GM19468 (cell line): ENCODE measurements around the gene SLC25A48.

Source experiments
- ATAC-seq: cut with Tn5 transposase; IDR thresholded peaks from one replicate; pipeline ENCODE4 v1.9.1; 2021; ENCODE audit warnings: mild to moderate bottlenecking, moderate library complexity, moderate number of reproducible peaks; ENCODE audit not compliant: unreplicated experiment; ENCODE audit errors: extremely low read depth

Gene SLC25A48

DNA sequence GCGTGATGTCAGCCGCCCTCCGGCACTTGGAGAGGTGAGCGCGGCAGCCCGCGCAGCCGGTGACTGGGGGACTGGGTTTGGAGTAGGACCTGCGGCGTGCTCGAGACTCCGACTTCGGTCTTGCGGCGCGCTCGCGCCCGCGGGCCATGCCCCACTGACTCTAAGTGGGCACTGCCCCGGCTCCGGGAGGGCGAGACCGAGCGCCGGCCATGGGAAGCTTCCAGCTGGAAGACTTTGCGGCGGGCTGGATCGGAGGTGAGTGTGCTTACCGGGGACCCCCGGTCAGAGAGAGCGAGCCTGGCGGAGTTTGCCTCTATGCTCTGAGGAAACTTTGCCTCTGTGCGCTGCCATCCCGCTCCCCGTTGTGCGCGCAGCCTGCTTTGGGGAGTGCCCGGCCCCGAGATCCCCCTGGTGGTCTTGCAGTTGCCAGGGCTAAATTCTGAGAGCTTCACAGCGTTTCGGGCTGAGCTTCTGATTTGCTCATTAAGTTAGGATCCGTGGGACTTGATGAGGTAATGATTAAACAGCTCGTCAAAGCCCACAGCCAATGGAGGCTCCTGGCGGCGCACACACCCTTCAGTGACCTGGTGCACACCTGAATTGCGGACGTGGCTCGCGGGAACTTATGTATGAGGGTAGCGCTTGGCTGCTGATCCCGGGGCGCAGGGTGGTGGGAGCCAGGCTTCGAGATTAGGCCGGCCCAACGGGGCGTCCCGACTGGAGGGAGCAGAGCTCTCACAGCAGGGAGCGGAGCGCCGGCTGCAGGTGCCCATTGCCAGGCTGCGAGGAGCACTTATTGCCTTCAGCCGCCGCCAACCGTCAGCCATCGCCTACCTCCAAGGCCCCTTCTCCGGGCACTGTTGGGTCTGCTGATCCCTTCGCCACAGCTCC is at the start of gene SLC25A48:
Gene SLC25A48, plus strand, starts transcription at position 25 of the 891 bp plus-strand sequence. Its CDS starts 185 bp downstream, at position 210.
- ATAC-seq, result no peak

GRCh38 chr5:135800656-135801055 is 33.8 kb upstream of the SLC25A48 start:
- no peak for ATAC-seq

GRCh38 chr5:135810188-135810943 is 24.1 kb upstream of the SLC25A48 start:
- no peak for ATAC-seq

DNA sequence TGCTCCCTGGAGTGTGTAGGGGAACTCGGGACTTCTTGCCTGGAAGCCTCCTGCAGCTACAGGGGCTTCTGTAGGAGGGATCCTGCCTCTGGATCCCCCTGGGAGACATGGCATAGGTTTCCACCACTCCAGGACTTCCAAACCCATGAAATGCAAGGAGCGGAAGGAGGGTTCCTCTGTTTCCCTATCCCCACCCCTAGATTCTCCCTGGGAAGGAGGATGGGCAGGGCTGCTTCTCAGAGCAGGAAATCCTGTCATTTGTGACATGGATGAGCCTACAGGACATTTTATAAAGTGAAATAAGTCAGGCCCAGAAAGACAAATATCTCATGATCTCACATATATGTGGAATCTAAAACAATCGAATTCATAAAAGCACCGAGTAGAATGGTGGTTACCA is 23.5 kb upstream of the SLC25A48 start:
- ATAC-seq, result no peak

GRCh38 chr5:135813758-135814157 is 20.7 kb upstream of the SLC25A48 start:
- ATAC-seq, result no peak

- no peak for ATAC-seq
Observed at GRCh38 chr5:135814316-135814715, 20.1 kb upstream of the SLC25A48 start.

- ATAC-seq, result no peak
Observed at GRCh38 chr5:135814812-135815211, 19.7 kb upstream of the SLC25A48 start.

GRCh38 chr5:135821061-135821801 is 13.2 kb upstream of the SLC25A48 start:
- no peak for ATAC-seq

GRCh38 chr5:135821802-135822201 is 12.7 kb upstream of the SLC25A48 start:
- no peak for ATAC-seq

GRCh38 chr5:135822286-135822685 is 12.2 kb upstream of the SLC25A48 start:
- ATAC-seq, result no peak

- ATAC-seq, result no peak
Observed at GRCh38 chr5:135822959-135823358, 11.5 kb upstream of the SLC25A48 start.

- ATAC-seq, result no peak
Observed at GRCh38 chr5:135823881-135824280, 10.6 kb upstream of the SLC25A48 start.

DNA sequence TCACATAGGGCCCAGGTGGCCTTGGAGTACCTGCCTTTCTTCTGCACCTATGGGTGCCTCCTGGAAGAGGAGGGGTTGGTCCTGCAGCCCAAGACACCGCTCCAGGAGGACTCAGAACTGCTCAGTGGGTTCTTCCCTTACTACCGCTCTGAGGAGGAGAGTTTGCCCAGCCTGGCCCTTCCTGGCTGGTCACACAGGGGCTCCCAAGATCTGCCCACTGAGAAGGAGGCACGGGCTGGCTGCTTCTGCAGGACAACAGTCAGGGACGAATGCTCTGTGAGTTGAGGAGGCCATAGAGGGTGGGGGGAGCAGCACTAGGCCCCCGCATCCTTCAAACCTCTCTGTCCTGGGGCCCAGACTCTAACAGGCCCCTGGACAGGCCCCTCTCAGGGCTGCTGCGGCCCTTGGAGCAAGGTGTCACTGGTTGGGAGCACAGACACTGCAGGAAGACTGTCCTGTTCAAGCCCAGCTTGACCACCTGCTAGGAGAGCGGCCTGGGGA is 9.9 kb upstream of the SLC25A48 start:
- ATAC-seq, result no peak

DNA sequence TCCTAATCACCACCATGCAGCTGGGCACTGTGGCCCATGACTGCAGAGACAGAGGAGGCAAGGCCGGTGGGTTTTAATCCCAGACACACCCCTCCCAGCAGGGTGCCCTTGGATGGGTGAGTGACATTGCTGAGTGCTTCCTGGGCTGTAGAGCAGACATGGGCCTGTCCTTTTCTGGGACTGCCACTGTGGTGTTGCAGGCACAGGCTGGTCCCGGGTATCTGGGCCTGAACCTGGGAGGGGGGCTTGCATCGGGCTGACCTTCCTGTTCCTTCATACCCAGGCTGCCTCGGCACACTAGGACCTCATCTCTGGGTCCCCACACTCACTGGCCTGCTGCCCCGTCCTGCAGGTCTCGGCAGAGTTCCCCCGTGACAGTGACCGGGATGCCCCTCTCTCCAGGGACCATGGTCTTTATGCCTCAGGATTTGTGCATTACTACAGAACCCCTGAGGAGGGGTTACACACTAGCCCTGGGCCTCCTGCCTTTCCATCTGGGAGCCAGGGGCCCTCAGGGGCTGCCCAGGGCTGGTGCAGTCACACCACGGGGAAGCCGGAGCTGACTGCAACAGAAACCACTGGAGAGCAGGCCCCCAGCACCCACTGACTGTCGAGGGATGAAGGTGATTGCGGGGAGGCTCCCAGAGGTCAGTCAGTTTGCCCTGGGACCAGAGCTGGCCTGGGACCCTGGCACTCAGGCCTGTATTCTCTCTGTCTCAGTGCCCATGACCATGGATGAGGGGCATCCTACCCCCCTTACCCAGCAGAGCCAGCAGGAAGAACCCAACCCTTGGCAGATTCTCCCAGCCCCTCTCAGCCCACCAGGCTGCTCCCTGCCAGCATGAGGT is 8.9 kb upstream of the SLC25A48 start:
- ATAC-seq, result no peak

DNA sequence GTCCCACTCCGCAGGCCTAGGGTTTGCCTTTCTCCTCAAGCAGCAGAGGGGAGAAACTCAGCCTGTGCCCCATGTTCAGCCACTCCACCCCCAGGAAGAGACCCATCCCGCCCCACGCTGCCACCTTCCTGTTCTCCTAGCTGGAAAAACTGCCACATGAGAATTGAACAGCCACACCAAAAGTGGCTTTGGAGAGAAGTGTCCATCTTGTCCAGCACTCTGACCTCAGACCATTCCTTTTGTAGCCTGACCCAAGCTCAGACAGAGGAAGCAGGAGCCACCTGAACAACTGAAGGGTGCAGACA is 8.3 kb upstream of the SLC25A48 start:
- no peak for ATAC-seq

DNA sequence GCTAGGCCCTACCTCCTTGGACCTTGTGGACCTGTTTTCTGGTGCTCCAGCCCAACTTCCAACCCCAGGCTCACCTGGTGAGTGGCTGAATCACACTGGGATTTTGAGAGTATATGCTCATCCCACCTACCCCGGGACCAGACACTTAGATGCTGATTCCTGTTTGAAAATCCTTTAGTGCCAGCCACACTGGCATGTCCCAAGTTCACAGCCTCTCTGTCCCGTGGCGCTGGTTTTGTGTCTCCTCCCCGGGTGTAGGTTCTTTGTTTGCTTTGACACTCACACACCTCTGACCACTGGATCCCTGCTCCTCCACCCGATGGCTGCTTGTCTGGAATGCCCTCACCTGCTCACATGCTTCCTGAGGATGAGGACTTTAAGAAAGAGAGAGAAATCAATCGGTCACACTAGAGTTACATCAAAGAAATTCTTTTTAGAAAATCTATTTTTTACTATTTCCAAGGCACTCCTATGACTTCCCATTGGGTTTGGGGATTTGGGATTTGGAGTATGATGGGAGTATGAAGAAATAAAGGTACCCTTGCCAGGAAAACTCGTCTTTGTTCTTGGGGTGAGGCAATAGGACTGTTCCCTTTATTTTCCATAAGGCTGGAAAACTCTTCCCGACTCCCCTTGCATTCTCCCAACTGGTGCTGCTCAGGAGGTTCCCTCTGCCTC is 7.3 kb upstream of the SLC25A48 start:
- no peak for ATAC-seq

GRCh38 chr5:135827965-135828781 is 6.3 kb upstream of the SLC25A48 start:
- no peak for ATAC-seq

GRCh38 chr5:135828782-135829127 is 5.7 kb upstream of the SLC25A48 start:
- no peak for ATAC-seq
